Peyer's patch (tissue), 4 donors: ENCODE measurements around the gene CCDC6. TPM values are rescaled to one million over a fixed set of nuclear protein-coding genes. Genes with fewer than 3 reads are reported as not detected.
"Not testable (repeated sequence)": the region's sequence is repeated elsewhere in the genome, so short reads cannot be mapped to it uniquely, and the experiment has no call there.

Experiments
- DNase-seq, 3 donors: peaks; one replicate each; pipeline ENCODE4 v3.0.0-alpha.2; 2017 to 2019
- H3K27ac ChIP-seq, 4 donors: fragments of 200-600 bp; sonication (generic); one replicate each; pipeline ENCODE4 v1.5.1; 2016 to 2019
- H3K27me3 ChIP-seq, 2 donors: fragments of 200-600 bp; sonication (generic); one replicate each; pipeline ENCODE4 v1.5.1; 2019
- H3K36me3 ChIP-seq, 3 donors: fragments of 200-600 bp; sonication (generic); one replicate each; pipeline ENCODE4 v1.5.1; 2016 to 2019
- H3K4me1 ChIP-seq, 4 donors: fragments of 200-600 bp; sonication (generic); one replicate each; pipeline ENCODE4 v1.5.1; 2016 to 2019
- H3K4me3 ChIP-seq, 4 donors: fragments of 200-600 bp; sonication (generic); 1 replicate in 3 of 4; 2 replicates in 1 of 4; pipeline ENCODE4 v1.5.1; 2016 to 2019; ENCODE audit warnings: mild to moderate bottlenecking in 1 of 4
- H3K9me3 ChIP-seq, 4 donors: fragments of 200-600 bp; sonication (generic); one replicate each; pipeline ENCODE4 v1.5.1; 2016 to 2019; ENCODE audit warnings: mild to moderate bottlenecking in 1 of 4
- CTCF ChIP-seq, 6 experiments: fragments of 450-650 bp in 4 of 6; fragments of 200-600 bp in 2 of 6; sonication (generic) in 1 of 6; IDR thresholded peaks; one replicate each; pipeline ENCODE4 v1.5.1; 2017 to 2019; ENCODE audit warnings: antibody characterized with exemption in 6 of 6, mild to moderate bottlenecking in 3 of 6, moderate library complexity in 1 of 6
- POLR2A ChIP-seq, 2 donors: fragments of 450-650 bp; IDR thresholded peaks; one replicate each; pipeline ENCODE4 v1.5.1; 2017; ENCODE audit warnings: antibody characterized with exemption in 2 of 2, mild to moderate bottlenecking in 2 of 2, moderate library complexity in 2 of 2
- total RNA-seq, 4 donors: library from RNA; depleted of rRNA; stranded (reverse); fragments of >200 nt; gene quantifications; one replicate each; pipeline ENCODE4 v1.1.0, GENCODE V29; 2016

CCDC6 gene
- total RNA-seq, 4 donors from 2014 or later = 41.8 to 49.6 (median 48.6) TPM

DNA sequence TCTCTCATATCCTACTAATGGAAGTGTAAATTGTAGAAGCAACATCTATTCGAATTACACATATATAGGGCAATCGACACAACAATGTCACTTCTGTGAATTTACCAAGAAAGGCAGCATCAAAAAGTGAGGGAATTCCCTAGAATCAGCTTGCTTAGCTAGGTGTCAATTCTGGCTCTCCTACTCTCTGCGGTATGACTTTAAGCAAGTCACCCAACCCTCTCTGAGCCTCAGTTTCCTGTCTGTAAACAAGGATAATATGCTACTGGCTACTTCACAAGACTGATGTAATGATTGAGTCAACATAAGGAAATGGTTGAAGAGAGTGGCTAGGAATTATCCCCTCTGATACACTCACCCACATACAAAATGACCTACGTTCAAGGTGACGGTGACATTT lies 19.4 kb downstream of the CCDC6 start:
- no peak overlapping the region for H3K4me3 ChIP-seq
- no peak overlapping the region for H3K27ac ChIP-seq
- no peaks in the 10 kb centered on the region for H3K36me3 ChIP-seq
- TF ChIP-seq CTCF (IDR thresholded peaks at IDR 0.05) = no peak
- no peak for TF ChIP-seq POLR2A (IDR thresholded peaks at IDR 0.05)
- H3K9me3 ChIP-seq = no peaks in the 10 kb centered on the region
- no peak for DNase-seq
- no peaks in the 10 kb centered on the region for H3K27me3 ChIP-seq
- H3K4me1 ChIP-seq = peaks cover 0 to 19% (median 11%) of the 10 kb centered on the region in 4 donors

DNA sequence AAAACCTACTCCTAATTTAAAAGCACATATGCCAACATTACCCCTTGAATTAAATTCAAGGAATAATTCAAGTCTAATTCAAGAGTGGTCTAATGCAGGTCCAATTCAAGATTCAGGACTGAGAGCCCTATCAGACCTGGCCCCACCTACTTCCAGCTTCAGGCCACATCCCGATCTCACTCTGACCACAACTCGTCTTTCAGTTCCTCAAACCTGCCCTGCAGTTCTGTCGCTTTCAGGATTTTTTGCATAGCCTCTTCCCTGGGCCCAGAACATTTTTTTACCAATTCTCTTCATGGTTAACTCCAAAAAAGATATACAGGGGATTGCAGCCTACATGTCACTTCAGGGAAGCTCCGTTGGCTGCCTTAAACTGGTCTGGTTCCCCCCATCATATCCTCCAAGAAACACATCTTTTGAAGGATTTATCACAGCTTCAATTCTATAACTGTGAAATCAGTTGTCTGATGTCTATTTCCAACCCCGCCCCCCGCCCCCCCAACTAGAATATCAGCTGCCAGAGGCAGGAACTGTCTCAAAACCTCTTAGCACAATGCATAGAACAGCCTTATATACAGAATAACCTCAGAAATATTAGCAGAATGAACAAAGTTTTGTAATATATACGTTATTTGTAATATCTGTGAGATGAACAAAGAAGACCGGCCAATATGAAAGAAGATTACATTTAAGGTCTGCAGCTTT lies 20.8 kb downstream of the CCDC6 start:
- DNase-seq = peak in 2 of 3 donors; percentile 75 to 85
- Histone ChIP-seq H3K27me3 (no peaks in the 10 kb centered on the region), H3K4me1 (peaks cover 0 to 16% (median 9%) of the 10 kb centered on the region in 4 donors), H3K9me3 (no peaks in the 10 kb centered on the region), H3K36me3 (no peaks in the 10 kb centered on the region), H3K4me3 (no peak overlapping the region), H3K27ac (peak overlapping the region in 1 of 4 donors; percentile 39)
- TF ChIP-seq CTCF (IDR thresholded peaks at IDR 0.05) = no peak
- TF ChIP-seq POLR2A (IDR thresholded peaks at IDR 0.05) = no peak

DNA sequence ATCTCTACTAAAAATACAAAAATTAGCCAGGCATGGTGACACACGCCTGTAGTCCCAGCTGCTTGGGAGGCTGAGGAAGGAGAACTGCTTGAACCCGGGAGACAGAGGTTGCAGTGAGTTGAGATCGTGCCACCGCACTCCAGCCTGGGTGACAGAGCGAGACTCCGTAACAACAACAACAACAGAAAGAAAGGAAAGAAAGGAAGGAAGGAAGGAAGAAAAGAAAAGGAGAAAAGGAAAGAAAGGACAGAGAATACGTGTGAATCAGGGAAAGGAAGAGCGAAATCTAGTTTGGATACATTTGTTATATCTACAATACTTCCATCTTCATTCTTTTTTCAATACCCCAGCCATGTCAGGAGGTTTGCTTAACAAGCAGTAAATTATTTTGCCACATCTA lies 21.5 kb downstream of the CCDC6 start:
- Histone ChIP-seq H3K4me1 (peaks cover 0 to 18% (median 9%) of the 10 kb centered on the region in 4 donors), H3K27ac (peak overlapping the region in 1 of 4 donors; percentile 39)
- H3K27me3 ChIP-seq, H3K36me3 ChIP-seq, H3K4me3 ChIP-seq, DNase-seq, H3K9me3 ChIP-seq: not testable (repeated sequence)

GRCh38 chr10:59881640-59882039 lies 24.7 kb downstream of the CCDC6 start:
- no peaks in the 10 kb centered on the region for H3K27me3 ChIP-seq
- no peaks in the 10 kb centered on the region for H3K36me3 ChIP-seq
- peaks cover 0 to 27% (median 15%) of the 10 kb centered on the region in 4 donors for H3K4me1 ChIP-seq
- H3K9me3 ChIP-seq = no peaks in the 10 kb centered on the region
- no peak overlapping the region for H3K4me3 ChIP-seq
- H3K27ac ChIP-seq = no peak overlapping the region
- no peak for TF ChIP-seq POLR2A (IDR thresholded peaks at IDR 0.05)
- DNase-seq = no peak

- Histone ChIP-seq H3K27me3 (no peaks in the 10 kb centered on the region), H3K4me1 (peaks cover 0 to 25% (median 13%) of the 10 kb centered on the region in 4 donors), H3K4me3 (no peak overlapping the region), H3K9me3 (no peaks in the 10 kb centered on the region), H3K36me3 (no peaks in the 10 kb centered on the region), H3K27ac (no peak overlapping the region)
- no peak for DNase-seq
- no peak for TF ChIP-seq POLR2A (IDR thresholded peaks at IDR 0.05)
- TF ChIP-seq CTCF (IDR thresholded peaks at IDR 0.05) = no peak
Measured at GRCh38 chr10:59880971-59881510, 25.3 kb downstream of the CCDC6 start.

DNA sequence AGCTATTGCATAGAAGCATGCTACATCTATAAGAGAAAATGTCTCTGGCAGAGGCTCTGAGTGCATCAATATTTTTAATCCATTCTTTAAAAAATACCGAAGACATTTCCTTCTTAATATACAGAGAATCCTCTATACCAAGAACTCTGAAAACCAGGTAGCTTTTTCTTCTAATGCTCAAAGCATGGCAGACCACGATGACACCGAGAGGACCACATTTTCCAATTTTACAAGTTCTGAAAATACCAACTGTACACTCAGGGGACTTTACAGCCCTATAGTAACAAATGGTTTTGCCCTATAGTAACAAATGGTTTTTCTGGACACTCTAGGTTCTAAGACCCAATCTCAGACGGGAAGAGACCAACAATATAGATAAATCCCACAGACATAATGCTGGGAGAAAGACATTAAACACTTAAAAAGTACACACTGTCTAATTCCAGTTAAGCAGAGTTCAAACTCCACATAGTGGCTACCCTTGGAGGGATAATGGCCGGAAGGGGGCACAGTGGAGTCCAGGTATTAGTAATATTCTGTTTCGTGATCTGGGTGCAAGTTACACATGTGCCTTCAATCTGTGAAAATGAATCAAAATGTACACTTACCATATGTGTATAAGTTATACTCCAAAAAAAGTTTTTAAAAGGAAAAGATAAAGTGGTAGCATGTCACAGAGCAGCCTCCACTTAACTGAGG lies 26.2 kb downstream of the CCDC6 start:
- no peaks in the 10 kb centered on the region for H3K36me3 ChIP-seq
- no peak overlapping the region for H3K4me3 ChIP-seq
- H3K9me3 ChIP-seq = no peaks in the 10 kb centered on the region
- H3K27me3 ChIP-seq = no peaks in the 10 kb centered on the region
- TF ChIP-seq CTCF (IDR thresholded peaks at IDR 0.05) = peak in 2 of 6 experiments; percentile 1 to 24
- no peak for TF ChIP-seq POLR2A (IDR thresholded peaks at IDR 0.05)
- no peak for DNase-seq
- H3K27ac ChIP-seq = no peak overlapping the region
- H3K4me1 ChIP-seq = peaks cover 0 to 17% (median 11%) of the 10 kb centered on the region in 4 donors
